ENCODE results near the gene UQCRHL.

UQCRHL gene

GRCh38 chr1:15799928-15800835 is 7.3 kb downstream of the UQCRHL start:
- H3K36me3 ChIP-seq (ENCODE audit: insufficient read depth, low read length), result no peaks in the 10 kb centered on the region
- H3K4me1 ChIP-seq (ENCODE audit: insufficient read depth, low read length), result no peaks in the 10 kb centered on the region
- H3K27me3 ChIP-seq (ENCODE audit: insufficient read depth, low read length, poor library complexity), result no peaks in the 10 kb centered on the region
- TF ChIP-seq CTCF (IDR thresholded peaks at IDR 0.05; ENCODE audit: borderline replicate concordance, extremely low read depth, low read length, poor library complexity, severe bottlenecking) (no peak), EZH2 (IDR thresholded peaks at IDR 0.05; ENCODE audit: borderline replicate concordance, low read depth, low read length, severe bottlenecking) (no peak)
- no peak overlapping the region for H3K4me2 ChIP-seq (ENCODE audit: insufficient read depth, low read length)
- ATAC-seq (ENCODE audit: insufficient read depth, low read depth) (no peak), DNase-seq (no peak)
- no peaks in the 10 kb centered on the region; the same call in 1 of the 2 replicates for H4K20me1 ChIP-seq (ENCODE audit: insufficient read depth, low read length)
- no peak overlapping the region for H3K4me3 ChIP-seq (ENCODE audit: low read depth in 1 of 2, low read length in 2 of 2)
- no peak overlapping the region for H3K9ac ChIP-seq (ENCODE audit: low read depth, low read length)
- H3K79me2 ChIP-seq (ENCODE audit: insufficient read depth, low read length), result no peaks in the 10 kb centered on the region
- H3K27ac ChIP-seq (ENCODE audit: low read length), result no peak overlapping the region
- no peak overlapping the region for H2AFZ ChIP-seq (ENCODE audit: low read depth, low read length)
- no peaks in the 10 kb centered on the region for H3K9me3 ChIP-seq (ENCODE audit: insufficient read depth, low read length, severe bottlenecking)

GRCh38 chr1:15799004-15799867 is 8.2 kb downstream of the UQCRHL start:
- Histone ChIP-seq H4K20me1 (ENCODE audit: insufficient read depth, low read length) (no peaks in the 10 kb centered on the region; the same call in 1 of the 2 replicates), H3K27me3 (ENCODE audit: insufficient read depth, low read length, poor library complexity) (no peaks in the 10 kb centered on the region), H2AFZ (ENCODE audit: low read depth, low read length) (no peak overlapping the region), H3K27ac (ENCODE audit: low read length) (no peak overlapping the region), H3K4me2 (ENCODE audit: insufficient read depth, low read length) (no peak overlapping the region), H3K4me3 (ENCODE audit: low read depth in 1 of 2, low read length in 2 of 2) (no peak overlapping the region), H3K79me2 (ENCODE audit: insufficient read depth, low read length) (no peaks in the 10 kb centered on the region), H3K36me3 (ENCODE audit: insufficient read depth, low read length) (no peaks in the 10 kb centered on the region), H3K4me1 (ENCODE audit: insufficient read depth, low read length) (no peaks in the 10 kb centered on the region), H3K9me3 (ENCODE audit: insufficient read depth, low read length, severe bottlenecking) (no peaks in the 10 kb centered on the region), H3K9ac (ENCODE audit: low read depth, low read length) (no peak overlapping the region)
- no peak for TF ChIP-seq CTCF (IDR thresholded peaks at IDR 0.05; ENCODE audit: borderline replicate concordance, extremely low read depth, low read length, poor library complexity, severe bottlenecking)
- no peak for TF ChIP-seq EZH2 (IDR thresholded peaks at IDR 0.05; ENCODE audit: borderline replicate concordance, low read depth, low read length, severe bottlenecking)
- no peak for ATAC-seq (ENCODE audit: insufficient read depth, low read depth)
- DNase-seq, result no peak

GRCh38 chr1:15797614-15798390 is 9.6 kb downstream of the UQCRHL start:
- H3K36me3 ChIP-seq (ENCODE audit: insufficient read depth, low read length), result no peaks in the 10 kb centered on the region
- TF ChIP-seq CTCF (IDR thresholded peaks at IDR 0.05; ENCODE audit: borderline replicate concordance, extremely low read depth, low read length, poor library complexity, severe bottlenecking), result no peak
- no peak for TF ChIP-seq EZH2 (IDR thresholded peaks at IDR 0.05; ENCODE audit: borderline replicate concordance, low read depth, low read length, severe bottlenecking)
- ATAC-seq (ENCODE audit: insufficient read depth, low read depth) (no peak), DNase-seq (no peak)
- no peaks in the 10 kb centered on the region for H3K27me3 ChIP-seq (ENCODE audit: insufficient read depth, low read length, poor library complexity)
- no peaks in the 10 kb centered on the region for H3K79me2 ChIP-seq (ENCODE audit: insufficient read depth, low read length)
- H3K9me3 ChIP-seq (ENCODE audit: insufficient read depth, low read length, severe bottlenecking), result no peaks in the 10 kb centered on the region
- H3K9ac ChIP-seq (ENCODE audit: low read depth, low read length), result no peak overlapping the region
- no peaks in the 10 kb centered on the region for H3K4me1 ChIP-seq (ENCODE audit: insufficient read depth, low read length)
- no peak overlapping the region for H3K4me2 ChIP-seq (ENCODE audit: insufficient read depth, low read length)
- H3K4me3 ChIP-seq (ENCODE audit: low read depth in 1 of 2, low read length in 2 of 2), result no peak overlapping the region
- no peak overlapping the region for H3K27ac ChIP-seq (ENCODE audit: low read length)
- H2AFZ ChIP-seq (ENCODE audit: low read depth, low read length), result no peak overlapping the region
- no peaks in the 10 kb centered on the region; the same call in 1 of the 2 replicates for H4K20me1 ChIP-seq (ENCODE audit: insufficient read depth, low read length)

Measured in DND-41 (cell line).